IPS-18a (cell line): ENCODE data around the gene RPL34.
"Not testable (repeated sequence)": the region's sequence is repeated elsewhere in the genome, so short reads cannot be mapped to it uniquely, and the experiment has no call there.

Source experiments
- H3K27ac ChIP-seq: one replicate; pipeline ENCODE4 v1.5.1; 2013; ENCODE audit warnings: low read length
- H3K27me3 ChIP-seq: one replicate; pipeline ENCODE4 v1.6.1; 2013; ENCODE audit warnings: mild to moderate bottlenecking, low read length; ENCODE audit not compliant: control insufficient read depth, insufficient read depth
- H3K36me3 ChIP-seq: one replicate; pipeline ENCODE4 v1.6.1; 2013; ENCODE audit warnings: low read depth, low read length; ENCODE audit not compliant: control insufficient read depth
- H3K4me1 ChIP-seq: one replicate; pipeline ENCODE4 v1.6.1; 2013; ENCODE audit warnings: low read depth, low read length; ENCODE audit not compliant: control insufficient read depth
- H3K4me3 ChIP-seq: one replicate; pipeline ENCODE4 v1.5.1; 2013; ENCODE audit warnings: low read length
- H3K9ac ChIP-seq: one replicate; pipeline ENCODE4 v1.6.1; 2013; ENCODE audit warnings: mild to moderate bottlenecking, low read length, moderate library complexity
- H3K9me3 ChIP-seq: one replicate; pipeline ENCODE4 v1.6.1; 2013; ENCODE audit warnings: low read depth, low read length; ENCODE audit not compliant: control insufficient read depth

The RPL34 gene

GRCh38 chr4:108620101-108620932, at the start of gene RPL34:
TSS of gene RPL34 (plus strand) at chr4:108620576. CDS start at chr4:108621960, 1,384 bp downstream.
- H3K9me3 ChIP-seq: no peaks in the 10 kb centered on the region
- H3K4me3 ChIP-seq: peak within 1 kb of the TSS; percentile 91
- no peaks in the 10 kb centered on the region for H3K27me3 ChIP-seq
- H3K4me1 ChIP-seq: no peaks in the 10 kb centered on the region
- peak within 1 kb of the TSS; percentile 66 for H3K27ac ChIP-seq
- H3K36me3 ChIP-seq: peaks cover 40% of the 10 kb centered on the region
- H3K9ac ChIP-seq: peak within 1 kb of the TSS; percentile 96

GRCh38 chr4:108570993-108571569, 49.3 kb upstream of the RPL34 start:
- H3K36me3 ChIP-seq: no peaks in the 10 kb centered on the region
- H3K27me3 ChIP-seq: no peaks in the 10 kb centered on the region
- H3K9me3 ChIP-seq: no peaks in the 10 kb centered on the region
- H3K4me1 ChIP-seq: peaks cover 8% of the 10 kb centered on the region
- H3K27ac ChIP-seq: no peak overlapping the region
- H3K4me3 ChIP-seq: no peak overlapping the region
- no peak overlapping the region for H3K9ac ChIP-seq

DNA sequence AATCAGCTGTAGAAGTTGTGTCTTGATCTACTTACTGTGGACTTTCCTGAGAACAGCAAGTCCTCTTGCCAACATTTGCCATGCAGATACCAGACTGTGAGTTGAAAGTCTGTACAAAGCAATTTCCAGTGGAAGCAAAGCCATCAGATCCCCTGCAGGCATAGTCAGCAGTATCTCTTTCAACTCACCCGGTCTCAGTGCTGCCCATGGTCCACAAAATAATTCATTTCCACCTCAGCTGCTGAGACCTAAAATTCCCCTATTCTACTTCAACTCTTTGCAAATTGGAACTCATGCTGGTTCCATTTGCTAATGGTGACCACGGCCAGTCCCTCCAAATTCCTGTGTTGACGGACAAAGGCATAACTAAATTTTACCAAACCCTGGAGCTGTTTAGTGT, 46.0 kb upstream of the RPL34 start:
- Histone ChIP-seq H3K4me3 (no peak overlapping the region), H3K27me3 (no peaks in the 10 kb centered on the region), H3K9ac (no peak overlapping the region), H3K4me1 (peaks cover 8% of the 10 kb centered on the region), H3K36me3 (no peaks in the 10 kb centered on the region), H3K9me3 (no peaks in the 10 kb centered on the region), H3K27ac (no peak overlapping the region)

GRCh38 chr4:108581083-108581482, 39.3 kb upstream of the RPL34 start:
- Histone ChIP-seq H3K9ac (no peak overlapping the region), H3K9me3 (no peaks in the 10 kb centered on the region), H3K27me3 (no peaks in the 10 kb centered on the region)

DNA sequence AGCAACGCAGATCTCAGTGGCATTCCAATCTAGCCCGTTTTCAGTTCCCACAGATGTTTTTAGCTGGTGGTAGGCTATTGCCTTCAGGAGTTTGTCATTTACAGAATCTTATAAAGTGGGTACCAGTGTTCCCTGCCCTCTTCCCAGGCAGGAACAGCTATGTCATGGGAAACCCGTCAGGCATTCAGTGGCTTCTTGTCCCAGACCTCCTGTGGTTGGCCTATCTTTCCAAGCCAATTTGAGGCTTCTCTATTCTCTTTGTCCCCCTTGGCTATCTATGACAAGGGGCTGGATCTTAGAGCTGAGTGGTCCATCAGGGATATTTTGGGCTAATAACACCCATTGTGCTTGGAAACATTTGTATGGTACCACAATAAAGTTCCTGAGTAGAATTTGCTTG, 33.6 kb upstream of the RPL34 start:
- Histone ChIP-seq H3K27me3 (peaks cover 6% of the 10 kb centered on the region), H3K27ac (no peak overlapping the region)

More at GRCh38 chr4:108581083-108581482, 39.3 kb upstream of the RPL34 start:
- Histone ChIP-seq H3K4me3 (no peak overlapping the region), H3K27ac (no peak overlapping the region), H3K4me1 (no peaks in the 10 kb centered on the region), H3K36me3 (no peaks in the 10 kb centered on the region)

DNA sequence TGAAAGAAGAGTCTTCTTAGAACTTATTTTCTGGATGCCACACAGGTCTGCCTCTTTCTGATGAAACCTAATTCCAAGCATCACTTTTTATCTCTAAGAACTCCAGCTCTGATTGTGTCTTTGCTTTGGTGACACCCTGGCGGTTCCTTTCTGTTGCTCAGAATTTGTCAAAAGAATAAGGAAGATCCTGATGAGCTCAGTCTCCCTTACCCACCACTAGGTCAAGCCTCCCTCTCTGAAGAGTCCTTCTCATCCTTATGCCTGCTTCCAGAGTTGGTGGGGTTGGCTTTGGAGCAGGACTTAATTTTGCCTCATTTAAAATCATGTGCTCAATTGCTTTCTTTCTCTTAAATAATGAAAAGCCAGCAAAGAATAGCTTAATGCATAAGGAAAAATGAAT, 31.5 kb upstream of the RPL34 start:
- Histone ChIP-seq H3K27me3 (peaks cover 6% of the 10 kb centered on the region), H3K4me1 (no peaks in the 10 kb centered on the region), H3K4me3 (no peak overlapping the region), H3K9me3 (no peaks in the 10 kb centered on the region), H3K36me3 (no peaks in the 10 kb centered on the region), H3K9ac (no peak overlapping the region), H3K27ac (no peak overlapping the region)

More for the DNA sequence above, 33.6 kb upstream of the RPL34 start:
- Histone ChIP-seq H3K9me3 (no peaks in the 10 kb centered on the region), H3K4me3 (no peak overlapping the region), H3K36me3 (no peaks in the 10 kb centered on the region), H3K9ac (no peak overlapping the region), H3K4me1 (no peaks in the 10 kb centered on the region)

DNA sequence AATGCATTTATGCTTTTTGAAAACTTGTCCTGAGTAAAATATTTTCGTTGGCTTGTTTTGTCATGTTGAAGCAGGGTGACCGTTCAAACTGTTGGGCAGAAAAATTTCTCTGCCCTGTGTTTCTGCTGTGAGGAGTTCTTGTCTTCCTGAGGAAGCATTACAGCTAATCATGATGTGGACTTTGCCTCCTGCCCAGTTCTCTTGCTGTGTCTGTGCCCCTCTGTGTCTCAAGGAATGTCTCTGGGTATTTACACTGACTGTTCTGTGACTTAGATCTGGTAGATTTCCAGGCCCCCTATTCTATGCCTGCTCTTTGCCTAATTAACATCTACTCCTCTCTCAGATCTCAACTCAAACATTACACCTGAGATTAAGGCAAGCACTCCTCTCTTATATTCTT, 30.4 kb upstream of the RPL34 start:
- Histone ChIP-seq H3K4me3 (no peak overlapping the region), H3K27ac (no peak overlapping the region), H3K9me3 (no peaks in the 10 kb centered on the region), H3K4me1 (no peaks in the 10 kb centered on the region), H3K9ac (no peak overlapping the region), H3K27me3 (peaks cover 11% of the 10 kb centered on the region), H3K36me3 (no peaks in the 10 kb centered on the region)

DNA sequence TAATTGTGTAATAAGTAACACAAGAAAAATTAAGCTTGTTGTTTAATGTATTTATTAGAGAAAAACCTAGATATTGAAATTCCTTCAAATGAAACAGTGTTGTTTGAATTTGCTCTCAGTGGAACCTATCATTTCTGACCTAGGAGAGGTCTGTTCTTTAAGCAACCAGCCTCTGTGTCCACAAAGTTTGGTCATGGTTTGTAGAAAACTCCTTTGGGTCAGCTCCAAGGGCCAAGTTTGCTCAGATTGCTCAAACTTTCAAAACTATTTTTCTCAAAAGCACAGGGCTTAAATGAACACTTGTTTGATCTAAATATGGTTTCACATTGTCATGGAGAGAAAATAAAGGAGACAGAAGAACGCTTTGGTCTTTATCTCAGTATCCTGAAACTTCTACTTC, 29.6 kb upstream of the RPL34 start:
- Histone ChIP-seq H3K9me3 (no peaks in the 10 kb centered on the region), H3K27ac (no peak overlapping the region), H3K4me1 (no peaks in the 10 kb centered on the region), H3K9ac (no peak overlapping the region), H3K4me3 (no peak overlapping the region), H3K27me3 (peaks cover 14% of the 10 kb centered on the region), H3K36me3 (no peaks in the 10 kb centered on the region)

DNA sequence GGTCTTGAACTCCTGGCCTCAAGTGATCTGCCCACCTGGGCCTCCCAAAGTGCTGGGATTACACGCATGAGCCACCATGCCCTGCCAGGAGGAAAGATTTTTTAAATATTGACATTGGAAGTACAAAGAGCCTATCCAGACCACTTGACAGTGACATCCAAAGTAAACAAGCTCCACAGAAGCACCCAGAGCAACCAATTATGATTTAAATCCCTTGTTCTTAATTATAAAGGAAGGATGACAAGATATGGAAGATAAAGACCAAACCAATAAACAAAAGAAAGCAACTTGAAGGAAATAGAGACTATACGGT, 27.7 kb upstream of the RPL34 start:
- no peak overlapping the region for H3K9ac ChIP-seq
- H3K27ac ChIP-seq: no peak overlapping the region
- H3K27me3 ChIP-seq: peaks cover 14% of the 10 kb centered on the region
- no peaks in the 10 kb centered on the region for H3K4me1 ChIP-seq
- H3K4me3 ChIP-seq: no peak overlapping the region
- H3K36me3 ChIP-seq: no peaks in the 10 kb centered on the region
- no peaks in the 10 kb centered on the region for H3K9me3 ChIP-seq

DNA sequence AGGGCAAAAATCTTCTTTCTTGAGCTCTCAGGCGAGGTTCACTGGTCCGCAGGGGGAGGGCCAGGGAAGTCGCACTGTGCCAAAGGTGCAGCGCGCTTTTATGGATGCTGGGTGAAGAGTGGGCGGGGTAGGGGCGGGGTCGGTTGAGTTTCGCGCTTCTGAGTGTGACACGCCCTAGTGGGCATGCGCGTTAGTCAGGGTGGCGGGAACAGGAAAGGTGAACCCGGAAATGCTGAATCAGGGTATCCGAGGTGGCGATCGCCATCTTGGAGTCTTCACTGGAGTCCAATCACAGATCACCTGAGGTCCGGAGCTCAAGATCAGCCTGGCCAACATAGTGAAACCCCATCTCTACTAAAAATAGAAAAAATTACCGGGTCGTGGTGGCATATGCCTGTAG, 26.1 kb upstream of the RPL34 start:
- H3K9me3 ChIP-seq, H3K36me3 ChIP-seq, H3K4me3 ChIP-seq, H3K9ac ChIP-seq, H3K4me1 ChIP-seq, H3K27ac ChIP-seq: not testable (repeated sequence)
- H3K27me3 ChIP-seq: peaks cover 14% of the 10 kb centered on the region

- H3K9me3 ChIP-seq: no peaks in the 10 kb centered on the region
- H3K9ac ChIP-seq: no peak overlapping the region
- no peak overlapping the region for H3K27ac ChIP-seq
- H3K4me3 ChIP-seq: no peak overlapping the region
- H3K36me3 ChIP-seq: no peaks in the 10 kb centered on the region
- H3K4me1 ChIP-seq: no peaks in the 10 kb centered on the region
- peaks cover 9% of the 10 kb centered on the region for H3K27me3 ChIP-seq
Measured at GRCh38 chr4:108596344-108596743, 24.0 kb upstream of the RPL34 start.

- no peaks in the 10 kb centered on the region for H3K9me3 ChIP-seq
- H3K27me3 ChIP-seq: no peaks in the 10 kb centered on the region
Measured at GRCh38 chr4:108601106-108601505, 19.3 kb upstream of the RPL34 start.

More at GRCh38 chr4:108601106-108601505, 19.3 kb upstream of the RPL34 start:
- H3K9ac ChIP-seq: no peak overlapping the region
- no peak overlapping the region for H3K27ac ChIP-seq
- H3K36me3 ChIP-seq: no peaks in the 10 kb centered on the region
- no peaks in the 10 kb centered on the region for H3K4me1 ChIP-seq
- no peak overlapping the region for H3K4me3 ChIP-seq
